ENCODE results near the gene TRPM6.

DNA sequence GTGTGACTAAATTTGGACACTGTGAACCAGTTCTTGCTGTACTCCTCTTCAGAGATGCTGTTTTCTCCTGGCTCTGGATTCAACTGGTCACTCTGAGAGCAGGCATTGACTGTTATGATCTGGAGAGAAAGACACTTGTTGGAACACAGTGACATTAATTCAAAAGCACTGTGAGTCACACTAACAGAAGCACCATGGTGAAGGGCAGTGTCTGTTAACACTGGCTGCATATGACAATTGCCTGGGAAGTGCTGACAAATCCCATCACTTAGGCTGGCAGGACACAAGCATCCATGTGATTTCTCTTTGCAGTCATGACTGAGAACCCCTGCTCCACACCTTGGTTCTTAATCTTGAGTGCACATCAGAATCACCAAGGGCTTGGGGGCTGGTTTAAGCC, 132.4 kb downstream of the TRPM6 start:
- TF ChIP-seq, protein P1, sequence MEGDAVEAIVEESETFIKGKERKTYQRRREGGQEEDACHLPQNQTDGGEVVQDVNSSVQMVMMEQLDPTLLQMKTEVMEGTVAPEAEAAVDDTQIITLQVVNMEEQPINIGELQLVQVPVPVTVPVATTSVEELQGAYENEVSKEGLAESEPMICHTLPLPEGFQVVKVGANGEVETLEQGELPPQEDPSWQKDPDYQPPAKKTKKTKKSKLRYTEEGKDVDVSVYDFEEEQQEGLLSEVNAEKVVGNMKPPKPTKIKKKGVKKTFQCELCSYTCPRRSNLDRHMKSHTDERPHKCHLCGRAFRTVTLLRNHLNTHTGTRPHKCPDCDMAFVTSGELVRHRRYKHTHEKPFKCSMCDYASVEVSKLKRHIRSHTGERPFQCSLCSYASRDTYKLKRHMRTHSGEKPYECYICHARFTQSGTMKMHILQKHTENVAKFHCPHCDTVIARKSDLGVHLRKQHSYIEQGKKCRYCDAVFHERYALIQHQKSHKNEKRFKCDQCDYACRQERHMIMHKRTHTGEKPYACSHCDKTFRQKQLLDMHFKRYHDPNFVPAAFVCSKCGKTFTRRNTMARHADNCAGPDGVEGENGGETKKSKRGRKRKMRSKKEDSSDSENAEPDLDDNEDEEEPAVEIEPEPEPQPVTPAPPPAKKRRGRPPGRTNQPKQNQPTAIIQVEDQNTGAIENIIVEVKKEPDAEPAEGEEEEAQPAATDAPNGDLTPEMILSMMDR (IDR thresholded peaks at IDR 0.05) = no peak
- TF ChIP-seq POLR2A (IDR thresholded peaks at IDR 0.05) = no peak

Data from breast epithelium (tissue), 3 donors.